Right atrium auricular region (tissue), 2 donors: ENCODE measurements around the gene TCP11L2. TPM values are rescaled to one million over a fixed set of nuclear protein-coding genes. Genes with fewer than 3 reads are reported as not detected.
"Not testable (repeated sequence)": the region's sequence is repeated elsewhere in the genome, so short reads cannot be mapped to it uniquely, and the experiment has no call there.

Experiments
- DNase-seq: peaks from one replicate; pipeline ENCODE4 v3.0.0-alpha.2; 2019; ENCODE audit warnings: low spot score
- H3K27ac ChIP-seq, 2 donors: fragments of 200-600 bp; sonication (generic); 1 replicate in 1 of 2; 2 replicates in 1 of 2; pipeline ENCODE4 v1.5.1; 2016 to 2019
- H3K27me3 ChIP-seq, 2 donors: fragments of 200-600 bp; sonication (generic); one replicate each; pipeline versions ENCODE4 v1.5.1 to v1.6.0; 2017 to 2019
- H3K36me3 ChIP-seq: fragments of 200-600 bp; sonication (generic); one replicate; pipeline ENCODE4 v1.5.1; 2016
- H3K4me1 ChIP-seq, 2 donors: fragments of 200-600 bp; sonication (generic); one replicate each; pipeline versions ENCODE4 v1.5.1 to v1.6.0; 2017 to 2019
- H3K4me3 ChIP-seq, 2 donors: fragments of 200-600 bp; sonication (generic); 1 replicate in 1 of 2; 2 replicates in 1 of 2; pipeline ENCODE4 v1.5.1; 2017 to 2019; ENCODE audit warnings: mild to moderate bottlenecking in 1 of 2, moderate library complexity in 1 of 2
- H3K9me3 ChIP-seq, 2 donors: fragments of 200-600 bp; sonication (generic); one replicate each; pipeline ENCODE4 v1.5.1; 2019
- CTCF ChIP-seq, 2 donors: fragments of 200-600 bp; sonication (generic); IDR thresholded peaks; one replicate each; pipeline ENCODE4 v1.5.1; 2019; ENCODE audit warnings: antibody characterized with exemption in 2 of 2
- total RNA-seq, 2 donors: library from RNA; depleted of rRNA; stranded (reverse); fragments of >200 nt; gene quantifications; one replicate each; pipeline ENCODE4 v1.1.0, GENCODE V29; 2016

The TCP11L2 gene
- total RNA-seq, 2 donors from 2014 or later: 34.0 to 59.1 TPM

GRCh38 chr12:106380954-106381353 is 78.4 kb downstream of the TCP11L2 start:
- Histone ChIP-seq H3K4me3 (no peak overlapping the region), H3K27me3 (no peaks in the 10 kb centered on the region), H3K4me1 (no peaks in the 10 kb centered on the region), H3K9me3 (peaks cover 0 to 8% of the 10 kb centered on the region in 2 donors), H3K27ac (no peak overlapping the region), H3K36me3 (peaks cover 54% of the 10 kb centered on the region)
- no peak for DNase-seq
- TF ChIP-seq CTCF (IDR thresholded peaks at IDR 0.05): no peak

GRCh38 chr12:106381866-106382265 is 79.3 kb downstream of the TCP11L2 start:
- not testable (repeated sequence) for H3K4me3 ChIP-seq, H3K4me1 ChIP-seq, H3K27me3 ChIP-seq, H3K9me3 ChIP-seq, H3K27ac ChIP-seq, DNase-seq
- H3K36me3 ChIP-seq: peaks cover 50% of the 10 kb centered on the region

GRCh38 chr12:106386813-106387535 is 84.4 kb downstream of the TCP11L2 start:
- no peak overlapping the region for H3K4me3 ChIP-seq
- H3K4me1 ChIP-seq: no peaks in the 10 kb centered on the region
- H3K9me3 ChIP-seq: peaks cover 0 to 7% of the 10 kb centered on the region in 2 donors
- DNase-seq: no peak
- H3K27ac ChIP-seq: no peak overlapping the region
- no peak for TF ChIP-seq CTCF (IDR thresholded peaks at IDR 0.05)
- peaks cover 13% of the 10 kb centered on the region for H3K36me3 ChIP-seq
- no peaks in the 10 kb centered on the region for H3K27me3 ChIP-seq

DNA sequence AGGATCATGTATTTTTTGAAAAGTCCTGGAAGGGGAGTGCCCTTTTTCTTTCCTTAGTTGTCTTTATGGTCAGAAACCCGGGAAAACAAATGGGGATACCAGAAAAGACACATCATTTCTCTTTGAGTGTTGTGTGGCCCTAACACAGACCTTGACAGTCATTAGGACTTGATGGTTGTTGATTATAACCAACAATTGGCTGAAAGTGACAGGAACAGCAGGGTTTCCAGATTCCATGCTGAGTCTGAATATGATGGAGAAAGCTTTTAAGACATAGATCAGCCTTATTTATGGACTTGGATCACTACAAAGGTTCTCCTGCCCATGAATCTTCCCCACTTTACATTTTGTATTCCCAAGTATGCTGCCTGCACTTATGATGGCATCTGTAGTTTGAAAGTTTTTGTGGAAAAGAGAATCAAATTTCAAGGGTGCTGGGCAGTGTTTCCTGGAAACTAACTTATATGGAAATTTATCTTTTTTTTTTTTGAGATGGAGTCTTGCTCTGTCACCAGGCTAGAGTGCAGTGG is 85.4 kb downstream of the TCP11L2 start:
- Histone ChIP-seq H3K27me3 (no peaks in the 10 kb centered on the region), H3K4me1 (no peaks in the 10 kb centered on the region), H3K36me3 (peaks cover 10% of the 10 kb centered on the region), H3K9me3 (no peaks in the 10 kb centered on the region), H3K4me3 (no peak overlapping the region), H3K27ac (no peak overlapping the region)
- no peak for TF ChIP-seq CTCF (IDR thresholded peaks at IDR 0.05)
- DNase-seq: no peak

- Histone ChIP-seq H3K4me1 (no peaks in the 10 kb centered on the region), H3K27me3 (no peaks in the 10 kb centered on the region), H3K9me3 (no peaks in the 10 kb centered on the region), H3K4me3 (no peak overlapping the region), H3K27ac (no peak overlapping the region), H3K36me3 (peaks cover 13% of the 10 kb centered on the region)
- no peak for DNase-seq
- TF ChIP-seq CTCF (IDR thresholded peaks at IDR 0.05): no peak
Measured at GRCh38 chr12:106389151-106389550, 86.6 kb downstream of the TCP11L2 start.

GRCh38 chr12:106392759-106393158 is 90.2 kb downstream of the TCP11L2 start:
- no peak for TF ChIP-seq CTCF (IDR thresholded peaks at IDR 0.05)
- no peak overlapping the region for H3K27ac ChIP-seq
- no peaks in the 10 kb centered on the region for H3K4me1 ChIP-seq
- H3K4me3 ChIP-seq: no peak overlapping the region
- no peaks in the 10 kb centered on the region for H3K9me3 ChIP-seq
- peaks cover 10% of the 10 kb centered on the region for H3K36me3 ChIP-seq
- H3K27me3 ChIP-seq: no peaks in the 10 kb centered on the region
- no peak for DNase-seq

Other genes with a start within 250 kb of the TCP11L2 start
- 10 to 100 TPM; 16.9 to 30.1 TPM for gene NUAK1, start 163.8 kb upstream of the TCP11L2 start, total RNA-seq
- 10 to 100 TPM; 50.1 to 56.8 TPM for gene CKAP4, start 54.7 kb upstream of the TCP11L2 start, total RNA-seq
- 10 to 100 TPM in 1 of 2 donors, 1 to 10 TPM in 1; 6.0 to 10.7 TPM for gene POLR3B, start 55.0 kb downstream of the TCP11L2 start, total RNA-seq